Activated T-helper 1 cell treated with anti-CD3 and anti-CD28 coated beads, Interleukin-12 subunit alpha, Interleukin-12 subunit beta, Interleukin-2, Interleukin-4 antibody, amounts not matched to agents 30 ng/mL and 10 ng/mL and 1 ng/mL, durations not matched to agents 14 hours and 24 hours and 36 hours (primary cell): Measurements from ENCODE around the gene RMRP. TPM values are rescaled to one million over a fixed set of nuclear protein-coding genes. Genes with fewer than 3 reads are reported as not detected.

Experiments used
- DNase-seq: peaks from one replicate; pipeline ENCODE4 v3.0.0; 2021; ENCODE audit warnings: low spot score
- H3K27ac Mint-ChIP-seq: one replicate; pipeline ENCODE4 v1.8.0; 2021; ENCODE audit warnings: mild to moderate bottlenecking, mixed read lengths
- H3K27me3 Mint-ChIP-seq: one replicate; pipeline ENCODE4 v1.8.0; 2022; ENCODE audit warnings: mild to moderate bottlenecking, moderate library complexity, mixed read lengths; ENCODE audit not compliant: insufficient read depth
- H3K36me3 Mint-ChIP-seq: one replicate; pipeline ENCODE4 v1.8.0; 2021; ENCODE audit warnings: low read depth, mixed read lengths
- H3K4me1 Mint-ChIP-seq: one replicate; pipeline ENCODE4 v1.8.0; 2021; ENCODE audit warnings: low read depth, mixed read lengths
- H3K4me3 Mint-ChIP-seq: one replicate; pipeline ENCODE4 v1.8.0; 2021; ENCODE audit warnings: mild to moderate bottlenecking, moderate library complexity, mixed read lengths
- H3K9me3 Mint-ChIP-seq: one replicate; pipeline ENCODE4 v1.8.0; 2021; ENCODE audit warnings: mixed read lengths
- intact Hi-C: fragments of 100-400 bp; cut with micrococcal nuclease; formaldehyde crosslinking; loops from one replicate; pipeline ENCODE4 v1.15.1; 2024
- total RNA-seq: library from RNA; stranded (reverse); gene quantifications from 2 replicates; pipeline ENCODE4 v1.2.3, GENCODE V29; 2022

The RMRP gene
- total RNA-seq, 1 donor from 2014 or later = 5,317 TPM

GRCh38 chr9:35691757-35692301, 34.0 kb upstream of the RMRP start:
- Mint-ChIP-seq H3K27ac (peak overlapping the region; percentile 55), H3K27me3 (peaks cover 2% of the 10 kb centered on the region), H3K9me3 (no peaks in the 10 kb centered on the region), H3K36me3 (peaks cover 7% of the 10 kb centered on the region), H3K4me1 (peaks cover 26% of the 10 kb centered on the region), H3K4me3 (peak overlapping the region; percentile 84)
- intact Hi-C loops = loop anchor here (2.0 kb wide), 1 partner anchor 33 kb away; the partner anchor contains the start of genes CCDC107 and RMRP
- DNase-seq = no peak

GRCh38 chr9:35691334-35691650, 33.5 kb upstream of the RMRP start:
- intact Hi-C loops = loop anchor here (2.0 kb wide), 1 partner anchor 32 kb away; the partner anchor contains the start of genes CCDC107 and RMRP

GRCh38 chr9:35690614-35691333, 33.0 kb upstream of the RMRP start:
- H3K4me3 Mint-ChIP-seq = peak overlapping the region; percentile 84
- peaks cover 2% of the 10 kb centered on the region for H3K27me3 Mint-ChIP-seq
- no peaks in the 10 kb centered on the region for H3K9me3 Mint-ChIP-seq
- H3K4me1 Mint-ChIP-seq = peaks cover 26% of the 10 kb centered on the region
- peak overlapping the region; percentile 55 for H3K27ac Mint-ChIP-seq
- no peaks in the 10 kb centered on the region for H3K36me3 Mint-ChIP-seq
- intact Hi-C loops = loop anchor here (2.0 kb wide), 1 partner anchor 32 kb away; the partner anchor contains the start of genes CCDC107 and RMRP
- DNase-seq = peak; percentile 9

More at GRCh38 chr9:35691334-35691650, 33.5 kb upstream of the RMRP start:
- peak overlapping the region; percentile 84 for H3K4me3 Mint-ChIP-seq
- no peaks in the 10 kb centered on the region for H3K9me3 Mint-ChIP-seq
- peaks cover 1% of the 10 kb centered on the region for H3K36me3 Mint-ChIP-seq
- H3K27me3 Mint-ChIP-seq = peaks cover 2% of the 10 kb centered on the region
- no peak for DNase-seq
- H3K4me1 Mint-ChIP-seq = peaks cover 26% of the 10 kb centered on the region
- H3K27ac Mint-ChIP-seq = peak overlapping the region; percentile 55

- H3K27ac Mint-ChIP-seq = peak overlapping the region; percentile 52
- DNase-seq = no peak
- H3K4me3 Mint-ChIP-seq = peak overlapping the region; percentile 71
- peaks cover 26% of the 10 kb centered on the region for H3K4me1 Mint-ChIP-seq
- no peaks in the 10 kb centered on the region for H3K9me3 Mint-ChIP-seq
- intact Hi-C loops = loop anchor here (2.0 kb wide), 1 partner anchor 31 kb away; the partner anchor contains the start of genes CCDC107 and RMRP
- H3K27me3 Mint-ChIP-seq = peaks cover 2% of the 10 kb centered on the region
- H3K36me3 Mint-ChIP-seq = no peaks in the 10 kb centered on the region
These were observed 32.4 kb upstream of the RMRP start for GRCh38 chr9:35690294-35690613.

- peak within 1 kb of the TSS; percentile 52 for H3K27ac Mint-ChIP-seq
- H3K4me1 Mint-ChIP-seq = peaks cover 26% of the 10 kb centered on the region
These were observed 31.9 kb upstream of the RMRP start, which contains the start of gene TPM2 for GRCh38 chr9:35689542-35690293. Gene TPM2, minus strand, starts transcription at chr9:35689925. Its CDS starts 108 bp downstream, at chr9:35689817.

GRCh38 chr9:35688558-35689541, 31.0 kb upstream of the RMRP start:
- intact Hi-C loops = loop anchor here (1.0 to 2.0 kb wide), 3 partner anchors 24 to 84 kb away; partner anchors contain the start of genes ARHGEF39 and TESK1
- no peaks in the 10 kb centered on the region for H3K36me3 Mint-ChIP-seq
- H3K4me1 Mint-ChIP-seq = peaks cover 26% of the 10 kb centered on the region
- no peaks in the 10 kb centered on the region for H3K9me3 Mint-ChIP-seq
- no peak overlapping the region for H3K27ac Mint-ChIP-seq
- peaks cover 2% of the 10 kb centered on the region for H3K27me3 Mint-ChIP-seq
- DNase-seq = no peak
- peak overlapping the region; percentile 75 for H3K4me3 Mint-ChIP-seq

More at GRCh38 chr9:35689542-35690293, 31.9 kb upstream of the RMRP start, which contains the start of gene TPM2:
- peak within 1 kb of the TSS; percentile 84 for H3K4me3 Mint-ChIP-seq
- peaks cover 2% of the 10 kb centered on the region for H3K27me3 Mint-ChIP-seq
- H3K9me3 Mint-ChIP-seq = no peaks in the 10 kb centered on the region
- intact Hi-C loops = loop anchor here (2.0 kb wide), 3 partner anchors 31 to 85 kb away; partner anchors contain the start of genes CCDC107, RMRP and TESK1
- DNase-seq = no peak
- H3K36me3 Mint-ChIP-seq = no peaks in the 10 kb centered on the region

GRCh38 chr9:35687972-35688557, 30.2 kb upstream of the RMRP start:
- H3K27ac Mint-ChIP-seq = no peak overlapping the region
- no peak overlapping the region for H3K4me3 Mint-ChIP-seq
- no peak for DNase-seq
- no peaks in the 10 kb centered on the region for H3K9me3 Mint-ChIP-seq
- H3K4me1 Mint-ChIP-seq = peaks cover 26% of the 10 kb centered on the region
- H3K27me3 Mint-ChIP-seq = peaks cover 2% of the 10 kb centered on the region
- intact Hi-C loops = loop anchor here (1.0 to 2.0 kb wide), 3 partner anchors 23 to 83 kb away; partner anchors contain the start of genes ARHGEF39 and TESK1
- no peaks in the 10 kb centered on the region for H3K36me3 Mint-ChIP-seq

- Mint-ChIP-seq H3K4me1 (peaks cover 26% of the 10 kb centered on the region), H3K4me3 (no peak overlapping the region), H3K27me3 (peaks cover 2% of the 10 kb centered on the region), H3K27ac (no peak overlapping the region), H3K36me3 (no peaks in the 10 kb centered on the region), H3K9me3 (no peaks in the 10 kb centered on the region)
- DNase-seq = no peak
- intact Hi-C loops = no loop called here
These were observed 29.5 kb upstream of the RMRP start for GRCh38 chr9:35687306-35687705.

GRCh38 chr9:35686222-35687203, 28.7 kb upstream of the RMRP start:
- H3K27ac Mint-ChIP-seq = no peak overlapping the region
- intact Hi-C loops = no loop called here
- peaks cover 20% of the 10 kb centered on the region for H3K4me1 Mint-ChIP-seq
- H3K36me3 Mint-ChIP-seq = no peaks in the 10 kb centered on the region
- H3K27me3 Mint-ChIP-seq = peaks cover 5% of the 10 kb centered on the region
- DNase-seq = no peak
- no peak overlapping the region for H3K4me3 Mint-ChIP-seq
- H3K9me3 Mint-ChIP-seq = no peaks in the 10 kb centered on the region

GRCh38 chr9:35685506-35685905, 27.7 kb upstream of the RMRP start:
- Mint-ChIP-seq H3K4me3 (no peak overlapping the region), H3K4me1 (peaks cover 14% of the 10 kb centered on the region), H3K27ac (no peak overlapping the region), H3K27me3 (peaks cover 5% of the 10 kb centered on the region), H3K36me3 (no peaks in the 10 kb centered on the region), H3K9me3 (no peaks in the 10 kb centered on the region)
- no peak for DNase-seq
- intact Hi-C loops = no loop called here

- DNase-seq = no peak
- intact Hi-C loops = no loop called here
- no peak overlapping the region for H3K4me3 Mint-ChIP-seq
- no peaks in the 10 kb centered on the region for H3K9me3 Mint-ChIP-seq
- H3K36me3 Mint-ChIP-seq = no peaks in the 10 kb centered on the region
- peaks cover 14% of the 10 kb centered on the region for H3K4me1 Mint-ChIP-seq
- H3K27ac Mint-ChIP-seq = no peak overlapping the region
- H3K27me3 Mint-ChIP-seq = peaks cover 5% of the 10 kb centered on the region
These were observed 27.1 kb upstream of the RMRP start for GRCh38 chr9:35684921-35685320.
